GM12878 (cell line): ENCODE measurements around the gene NAV2. TPM values are rescaled to one million over a fixed set of nuclear protein-coding genes. Genes with fewer than 3 reads are reported as not detected.

ENCODE experiments used
- ATAC-seq: fragments of 200-7000 bp; cut with Tn5 transposase; 3 replicates; pipeline ENCODE4 v1.9.1; 2020; ENCODE audit warnings: mild to moderate bottlenecking, moderate library complexity
- BruUV-seq: library from RNA; stranded (reverse); fragments of 400-500 nt; replicated peaks from 2 replicates; lab custom pipeline; 2021; lab: Mats Ljungman, UMichigan
- CTCF ChIA-PET: fragments of 300-600 bp; sonication (Branson Sonifier 250); formaldehyde crosslinking; extraction: SDS; loops from one replicate; lab custom pipeline; 2021; ENCODE audit warnings: inconsistent platforms; lab: Yijun Ruan, JAX
- POLR2A ChIA-PET: fragments of 350-600 bp; formaldehyde crosslinking; extraction: SDS; loops from one replicate; lab custom pipeline; 2021; ENCODE audit warnings: inconsistent platforms; lab: Charles Lee
- RAD21 ChIA-PET: fragments of 300-600 bp; sonication (Branson Sonifier 250); formaldehyde crosslinking; loops from one replicate; lab custom pipeline; 2023; ENCODE audit warnings: antibody characterized with exemption; ENCODE audit not compliant: unreplicated experiment; lab: Charles Lee
- SMC1A ChIA-PET: fragments of 300-600 bp; sonication (Branson Sonifier 250); formaldehyde crosslinking; loops from one replicate; lab custom pipeline; 2023; ENCODE audit not compliant: unreplicated experiment, uncharacterized antibody; lab: Charles Lee
- DNase-seq: peaks from one replicate; pipeline ENCODE4 v3.0.0-alpha.2; 2011; ENCODE audit warnings: low read depth, low spot score
- FAIRE-seq: peaks from 3 replicates; lab custom pipeline; 2011; peaks lifted over from hg19 to GRCh38; lab: Jason Lieb, UNC
- H2AFZ ChIP-seq: 2 replicates; pipeline ENCODE4 v1.6.0; 2011; ENCODE audit warnings: low read depth, low read length, control low read depth; ENCODE audit not compliant: control insufficient read depth
- H3K27ac ChIP-seq: 2 replicates; pipeline ENCODE4 v1.5.1; 2011; ENCODE audit warnings: control low read depth; ENCODE audit not compliant: control insufficient read depth, insufficient read depth
- H3K27me3 ChIP-seq, 2 experiments: replicated peaks in 1 of 2; 2 replicates each; pipeline versions ENCODE4 v1.6.0 to v1.6.1; 2011; ENCODE audit warnings: low read length in 1 of 2; ENCODE audit not compliant: control insufficient read depth in 2 of 2, insufficient read depth in 2 of 2
- H3K36me3 ChIP-seq, 2 experiments: 2 replicates each; pipeline ENCODE4 v1.5.1; 2011; ENCODE audit warnings: low read length in 1 of 2; ENCODE audit not compliant: control insufficient read depth in 2 of 2, insufficient read depth in 2 of 2
- H3K4me1 ChIP-seq: 2 replicates; pipeline ENCODE4 v1.6.1; 2011; ENCODE audit warnings: mild to moderate bottlenecking, low read length, moderate library complexity, mixed read lengths; ENCODE audit not compliant: control insufficient read depth, insufficient read depth
- H3K4me2 ChIP-seq: 2 replicates; pipeline ENCODE4 v1.6.0; 2011; ENCODE audit warnings: control low read depth; ENCODE audit not compliant: control insufficient read depth, insufficient read depth
- H3K4me3 ChIP-seq: fragments of 200-600 bp; sonication (generic); 2 replicates; pipeline ENCODE4 v1.5.1; 2016
- H3K79me2 ChIP-seq: 2 replicates; pipeline ENCODE4 v1.6.0; 2011; ENCODE audit warnings: low read length; ENCODE audit not compliant: control insufficient read depth, insufficient read depth
- H3K9ac ChIP-seq: 2 replicates; pipeline ENCODE4 v1.8.0; 2011; ENCODE audit warnings: low read length, control low read depth, mixed read lengths; ENCODE audit not compliant: control insufficient read depth, insufficient read depth
- H3K9me3 ChIP-seq: replicated peaks from 3 replicates; pipeline ENCODE4 v1.5.1; 2011; ENCODE audit warnings: mild to moderate bottlenecking, low read length; ENCODE audit not compliant: control insufficient read depth, insufficient read depth
- H4K20me1 ChIP-seq: 2 replicates; pipeline ENCODE4 v1.6.0; 2011; ENCODE audit not compliant: control insufficient read depth, insufficient read depth
- BACH1 ChIP-seq: fragments of 450-650 bp; IDR thresholded peaks from 2 replicates; pipeline ENCODE4 v1.6.1; 2017; ENCODE audit warnings: mild to moderate bottlenecking, borderline replicate concordance
- BCL3 ChIP-seq: IDR thresholded peaks from 2 replicates; pipeline ENCODE4 v1.6.1; 2011; ENCODE audit warnings: borderline replicate concordance, low read depth, mild to moderate bottlenecking, moderate library complexity, low read length; ENCODE audit not compliant: insufficient read depth, poor library complexity, severe bottlenecking
- CBX5 ChIP-seq: sonication (generic); IDR thresholded peaks from 2 replicates; pipeline ENCODE4 v1.6.1; 2016; ENCODE audit warnings: low read depth, moderate library complexity, mild to moderate bottlenecking, inconsistent platforms
- CREM ChIP-seq: IDR thresholded peaks from 2 replicates; pipeline ENCODE4 v1.6.1; 2014; ENCODE audit warnings: antibody characterized with exemption, low read depth
- EED ChIP-seq: sonication (generic); IDR thresholded peaks from 2 replicates; pipeline ENCODE4 v1.6.1; 2016; ENCODE audit warnings: antibody characterized with exemption, low read depth
- EP300 ChIP-seq, 2 experiments: fragments of 150-350 bp in 1 of 2; IDR thresholded peaks; 2 replicates each; pipeline ENCODE4 v1.6.1; 2011 to 2012; ENCODE audit warnings: low read depth in 2 of 2, low read length in 2 of 2, borderline replicate concordance in 1 of 2, improper control_type of control experiment in 1 of 2, inconsistent platforms in 1 of 2; ENCODE audit not compliant: control insufficient read depth in 1 of 2
- KDM1A ChIP-seq: fragments of 200-600 bp; sonication (generic); IDR thresholded peaks from 2 replicates; pipeline ENCODE4 v1.6.1; 2016; ENCODE audit warnings: borderline replicate concordance
- MLLT1 ChIP-seq: fragments of 450-650 bp; IDR thresholded peaks from 2 replicates; pipeline ENCODE4 v1.6.1; 2016; ENCODE audit warnings: mild to moderate bottlenecking
- MTA2 ChIP-seq: fragments of 450-650 bp; IDR thresholded peaks from 2 replicates; pipeline ENCODE4 v1.6.1; 2016; ENCODE audit warnings: low read depth, mild to moderate bottlenecking, moderate library complexity
- NFIC ChIP-seq: IDR thresholded peaks from 2 replicates; pipeline ENCODE4 v1.6.1; 2012; ENCODE audit warnings: low read depth, mild to moderate bottlenecking, inconsistent platforms, low read length, moderate library complexity
- PAX5 ChIP-seq: IDR thresholded peaks from 2 replicates; pipeline ENCODE4 v1.6.1; 2011; ENCODE audit warnings: low read depth, low read length, borderline replicate concordance
- PAX8 ChIP-seq: fragments of 450-650 bp; IDR thresholded peaks from 2 replicates; pipeline ENCODE4 v1.6.1; 2017; ENCODE audit warnings: mild to moderate bottlenecking, moderate library complexity
- RBBP5 ChIP-seq: fragments of 200-600 bp; sonication (generic); conservative IDR thresholded peaks from 2 replicates; pipeline ENCODE4 v1.6.1; 2016
- RCOR1 ChIP-seq: conservative IDR thresholded peaks from 2 replicates; pipeline ENCODE4 v1.6.1; 2012; ENCODE audit warnings: low read depth, low read length, improper control_type of control experiment
- RFX5 ChIP-seq: IDR thresholded peaks from 2 replicates; pipeline ENCODE4 v1.6.1; 2011; ENCODE audit warnings: low read depth, low read length, improper control_type of control experiment
- SPI1 ChIP-seq: IDR thresholded peaks from 2 replicates; pipeline ENCODE4 v1.6.1; 2011; ENCODE audit warnings: low read depth, mild to moderate bottlenecking, low read length, moderate library complexity, borderline replicate concordance; ENCODE audit not compliant: insufficient read depth
- WGBS: methylation state at CpG from one replicate; pipeline ENCODE4 v1.1.6; 2016; ENCODE audit warnings: low lambda C conversion rate; ENCODE audit not compliant: insufficient replicate concordance, insufficient coverage; ENCODE audit errors: missing lambda C conversion rate; 5-methylcytosine and 5-hydroxymethylcytosine counted together
- in situ Hi-C: fragments of 300-500 bp; cut with MboI; formaldehyde crosslinking; loops from 9 replicates; pipeline ENCODE4 v1.14.3; 2018; ENCODE audit warnings: mixed read lengths
- intact Hi-C: fragments of 100-400 bp; cut with micrococcal nuclease; formaldehyde crosslinking; loops from one replicate; pipeline ENCODE4 v1.14.2; 2022; ENCODE audit not compliant: unreplicated experiment
- polyA plus RNA-seq, 11 experiments: library from polyadenylated mRNA; depleted of rRNA in 4 of 11; unstranded in 6 of 11; stranded (reverse) in 5 of 11; fragments of >200 nt; fragmentation: Nextera tagmentation in 4 of 11; fragmentation: Illumina TruSeq in 1 of 11; extraction: Ambion mirVana in 4 of 11; extraction: Trizol in 1 of 11; gene quantifications; 1 replicate in 1 of 11; 2 replicates in 10 of 11; pipeline versions ENCODE4 v1.2.1 to v1.2.3, GENCODE V29; 2011 to 2016; ENCODE audit warnings: inconsistent platforms in 2 of 11, missing spikeins in 2 of 11, low read depth in 1 of 11
- total RNA-seq, 4 experiments: library from RNA; depleted of rRNA in 3 of 4; stranded (reverse); fragments of >200 nt in 3 of 4; fragmentation: Illumina TruSeq in 1 of 4; extraction: Trizol in 1 of 4; gene quantifications; 2 replicates each; pipeline versions ENCODE4 v1.2.1 to v1.2.3, GENCODE V29; 2013 to 2021
- TF ChIP-seq, protein P1 (sequence below): IDR thresholded peaks from 2 replicates; pipeline ENCODE4 v1.6.1; 2012; ENCODE audit warnings: mild to moderate bottlenecking, low read depth, low read length
- TF ChIP-seq, protein P2 (sequence below): IDR thresholded peaks from 2 replicates; pipeline ENCODE4 v1.6.1; 2011; ENCODE audit warnings: mild to moderate bottlenecking, low read depth, low read length, moderate library complexity; ENCODE audit not compliant: insufficient replicate concordance

Gene NAV2
- total and polyA plus RNA-seq, 10 of the 15 experiments (the other 5 are each of a cell fraction or from before 2014, with no cell fraction given) = 0.35 to 6.1 (median 1.1) TPM

GRCh38 chr11:19876750-19877149 is 164.1 kb downstream of the NAV2 start:
- no peak overlapping the region for H3K4me2 ChIP-seq
- no peak overlapping the region for H3K27ac ChIP-seq
- POLR2A ChIA-PET = interaction anchor here (0.8 kb wide), 1 partner anchor 99 kb away, joined by 3 read pairs; no protein-coding TSS in a partner anchor
- no peak for DNase-seq
- ATAC-seq = no peak
- intact Hi-C loops (no loop called here), in situ Hi-C loops (no loop called here)
- no peaks in the 10 kb centered on the region for H3K4me1 ChIP-seq
- H4K20me1 ChIP-seq = no peaks in the 10 kb centered on the region
- no peaks in the 10 kb centered on the region for H3K9me3 ChIP-seq
- CTCF ChIA-PET = interaction anchor here (0.7 to 2.5 kb wide), 4 partner anchors 10 to 441 kb away, joined by 3 to 13 read pairs (median 3); no protein-coding TSS in a partner anchor
- no peaks in the 10 kb centered on the region; a peak in 1 of 4 replicates for H3K36me3 ChIP-seq
- H3K4me3 ChIP-seq = no peak overlapping the region
- no peak overlapping the region for H3K9ac ChIP-seq
- no peaks in the 10 kb centered on the region for H3K79me2 ChIP-seq
- 90% methylated on average over 1 of the region's 1 CpG for WGBS
- SMC1A ChIA-PET = no interaction called here
- no peak overlapping the region for H2AFZ ChIP-seq
- RAD21 ChIA-PET = interaction anchor here (0.8 kb wide), 1 partner anchor 89 kb away, joined by 3 read pairs; no protein-coding TSS in a partner anchor
- no peaks in the 10 kb centered on the region for H3K27me3 ChIP-seq
- no TSS peak for BruUV-seq
- FAIRE-seq = no peak
- TF ChIP-seq CBX5 (no peak), CREM (no peak), NFIC (no peak), EED (no peak), SPI1 (no peak), BCL3 (no peak), RCOR1 (no peak), RFX5 (no peak), BACH1 (no peak), MLLT1 (no peak), RBBP5 (no peak), KDM1A (no peak), EP300 (IDR thresholded peaks at IDR 0.05; ENCODE audit: borderline replicate concordance in 1 of 2, control insufficient read depth in 1 of 2, low read depth in 2 of 2, low read length in 2 of 2) (no peak), PAX8 (no peak), PAX5 (no peak), MTA2 (no peak)
- TF ChIP-seq, protein P1, sequence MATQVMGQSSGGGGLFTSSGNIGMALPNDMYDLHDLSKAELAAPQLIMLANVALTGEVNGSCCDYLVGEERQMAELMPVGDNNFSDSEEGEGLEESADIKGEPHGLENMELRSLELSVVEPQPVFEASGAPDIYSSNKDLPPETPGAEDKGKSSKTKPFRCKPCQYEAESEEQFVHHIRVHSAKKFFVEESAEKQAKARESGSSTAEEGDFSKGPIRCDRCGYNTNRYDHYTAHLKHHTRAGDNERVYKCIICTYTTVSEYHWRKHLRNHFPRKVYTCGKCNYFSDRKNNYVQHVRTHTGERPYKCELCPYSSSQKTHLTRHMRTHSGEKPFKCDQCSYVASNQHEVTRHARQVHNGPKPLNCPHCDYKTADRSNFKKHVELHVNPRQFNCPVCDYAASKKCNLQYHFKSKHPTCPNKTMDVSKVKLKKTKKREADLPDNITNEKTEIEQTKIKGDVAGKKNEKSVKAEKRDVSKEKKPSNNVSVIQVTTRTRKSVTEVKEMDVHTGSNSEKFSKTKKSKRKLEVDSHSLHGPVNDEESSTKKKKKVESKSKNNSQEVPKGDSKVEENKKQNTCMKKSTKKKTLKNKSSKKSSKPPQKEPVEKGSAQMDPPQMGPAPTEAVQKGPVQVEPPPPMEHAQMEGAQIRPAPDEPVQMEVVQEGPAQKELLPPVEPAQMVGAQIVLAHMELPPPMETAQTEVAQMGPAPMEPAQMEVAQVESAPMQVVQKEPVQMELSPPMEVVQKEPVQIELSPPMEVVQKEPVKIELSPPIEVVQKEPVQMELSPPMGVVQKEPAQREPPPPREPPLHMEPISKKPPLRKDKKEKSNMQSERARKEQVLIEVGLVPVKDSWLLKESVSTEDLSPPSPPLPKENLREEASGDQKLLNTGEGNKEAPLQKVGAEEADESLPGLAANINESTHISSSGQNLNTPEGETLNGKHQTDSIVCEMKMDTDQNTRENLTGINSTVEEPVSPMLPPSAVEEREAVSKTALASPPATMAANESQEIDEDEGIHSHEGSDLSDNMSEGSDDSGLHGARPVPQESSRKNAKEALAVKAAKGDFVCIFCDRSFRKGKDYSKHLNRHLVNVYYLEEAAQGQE = no peak
- TF ChIP-seq, protein P2, sequence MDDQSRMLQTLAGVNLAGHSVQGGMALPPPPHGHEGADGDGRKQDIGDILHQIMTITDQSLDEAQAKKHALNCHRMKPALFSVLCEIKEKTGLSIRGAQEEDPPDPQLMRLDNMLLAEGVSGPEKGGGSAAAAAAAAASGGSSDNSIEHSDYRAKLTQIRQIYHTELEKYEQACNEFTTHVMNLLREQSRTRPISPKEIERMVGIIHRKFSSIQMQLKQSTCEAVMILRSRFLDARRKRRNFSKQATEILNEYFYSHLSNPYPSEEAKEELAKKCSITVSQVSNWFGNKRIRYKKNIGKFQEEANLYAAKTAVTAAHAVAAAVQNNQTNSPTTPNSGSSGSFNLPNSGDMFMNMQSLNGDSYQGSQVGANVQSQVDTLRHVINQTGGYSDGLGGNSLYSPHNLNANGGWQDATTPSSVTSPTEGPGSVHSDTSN = no peak
